Activated CD4-positive, alpha-beta T cell treated with anti-CD3 and anti-CD28 coated beads for 48 hours (primary cell): ENCODE measurements around the gene ASAP3.

Source experiments
- DNase-seq: peaks from one replicate; pipeline ENCODE4 v3.0.0-alpha.2; 2020

Gene ASAP3

DNA sequence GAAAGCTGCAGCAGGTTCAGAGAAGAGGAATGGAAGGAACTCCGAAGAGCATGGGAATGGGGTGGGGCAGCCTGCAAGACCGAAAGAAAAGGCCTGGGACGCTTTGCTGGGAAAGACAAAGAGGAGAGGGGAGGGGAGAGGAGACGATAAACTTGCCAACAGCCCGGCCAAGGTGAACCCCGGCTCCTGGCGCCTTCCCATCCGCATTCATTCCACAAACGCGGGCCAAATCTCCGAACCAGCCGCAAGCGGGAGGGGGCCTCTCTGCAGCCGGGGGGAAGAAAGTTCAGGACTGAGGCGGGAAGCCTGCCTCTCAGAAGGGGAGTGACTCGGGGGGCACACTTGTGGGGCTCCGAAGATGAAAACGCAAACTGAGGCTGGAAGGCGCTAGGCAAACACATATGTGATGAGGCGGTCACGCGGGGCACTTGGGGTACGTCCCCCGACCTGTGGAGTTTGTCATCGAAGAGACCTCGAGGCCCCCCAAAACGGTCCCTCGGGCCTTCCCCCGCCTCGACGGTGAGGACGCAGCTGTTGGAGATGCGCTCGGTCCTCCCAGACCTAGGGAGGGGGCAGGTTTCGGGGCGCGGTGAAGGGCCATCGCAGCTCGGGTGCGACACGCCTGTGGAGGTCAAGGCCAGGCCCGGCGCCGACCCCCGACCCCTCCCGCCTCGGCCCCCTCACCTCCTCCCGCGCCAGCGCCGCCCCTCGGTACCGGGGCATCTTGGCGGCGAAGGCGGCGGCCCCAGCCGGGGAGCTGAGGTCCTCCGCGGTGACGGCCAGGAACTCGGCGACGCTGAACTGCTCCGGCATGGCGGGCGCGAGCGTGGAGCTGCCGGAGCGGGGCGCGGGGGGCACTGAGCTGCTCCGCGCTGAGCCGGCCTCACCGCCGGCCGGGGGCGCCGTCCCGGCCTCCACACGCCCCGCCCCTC, at the start of gene ASAP3:
ASAP3 (minus strand) TSS at position 859 of the 932 bp plus-strand sequence; CDS start at position 813, 46 bp downstream.
- peak; percentile 14 for DNase-seq

DNA sequence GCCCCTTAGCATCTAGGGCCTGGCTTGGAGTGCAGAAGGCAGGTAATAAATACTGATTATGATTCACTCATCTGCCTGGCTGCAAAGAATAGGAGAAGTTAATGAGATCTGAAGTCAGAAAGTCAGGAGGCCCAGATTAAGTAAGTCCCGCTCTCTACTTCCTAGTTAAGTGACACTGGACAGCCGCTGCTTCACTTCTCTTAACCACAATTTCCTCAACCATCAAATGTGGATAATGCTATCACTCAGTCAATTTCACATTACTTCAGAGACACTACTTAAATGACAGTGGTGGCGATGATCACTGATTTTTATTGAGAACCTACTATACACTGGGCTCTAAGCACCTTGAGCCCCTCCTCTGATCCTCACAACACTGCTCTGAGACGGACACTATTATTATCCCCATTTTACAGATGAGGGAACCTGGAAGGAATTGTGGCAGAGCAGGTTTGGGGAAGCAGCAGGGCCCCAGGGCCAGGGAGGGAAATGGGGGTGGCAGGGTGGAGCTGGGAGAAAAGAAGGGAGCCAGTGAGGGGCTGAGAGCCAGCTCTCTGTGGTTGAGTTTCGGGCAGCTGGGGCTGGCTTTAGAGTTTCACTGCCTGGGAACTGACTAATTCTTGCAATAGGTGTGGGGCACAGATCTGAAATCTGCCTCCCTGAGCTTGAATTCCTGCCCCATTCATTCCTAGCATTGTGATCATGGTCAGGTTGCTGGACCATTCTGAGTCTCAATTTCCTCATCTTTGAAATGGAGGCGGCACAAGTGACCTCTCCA, 49.5 kb upstream of the ASAP3 start:
- no peak for DNase-seq

DNA sequence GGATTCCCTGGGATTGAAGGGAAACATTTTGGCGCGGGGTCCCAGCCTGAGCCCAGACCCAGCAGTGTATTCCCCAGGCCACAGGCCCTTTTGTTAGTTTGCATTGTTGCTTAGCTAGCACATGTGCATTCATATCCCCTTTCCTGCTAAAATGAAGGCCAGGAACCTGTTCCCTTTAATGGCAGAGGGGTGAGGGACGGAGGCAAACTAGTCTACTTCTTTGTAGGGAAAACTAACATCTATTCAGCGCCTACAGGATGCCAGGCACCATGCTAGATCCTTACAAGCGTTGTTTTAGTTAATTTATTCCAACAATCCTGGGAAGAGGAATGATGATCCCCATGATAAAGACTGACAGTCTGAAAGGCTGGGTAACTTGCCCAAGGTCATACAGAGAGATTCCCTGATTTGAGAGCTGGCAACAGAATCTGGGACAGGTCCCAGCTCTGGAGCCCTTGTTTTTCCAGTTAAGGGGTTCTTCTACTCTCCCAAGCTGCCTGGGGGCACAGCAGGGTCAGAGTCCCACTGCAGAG, 47.6 kb upstream of the ASAP3 start:
- DNase-seq, result no peak

DNA sequence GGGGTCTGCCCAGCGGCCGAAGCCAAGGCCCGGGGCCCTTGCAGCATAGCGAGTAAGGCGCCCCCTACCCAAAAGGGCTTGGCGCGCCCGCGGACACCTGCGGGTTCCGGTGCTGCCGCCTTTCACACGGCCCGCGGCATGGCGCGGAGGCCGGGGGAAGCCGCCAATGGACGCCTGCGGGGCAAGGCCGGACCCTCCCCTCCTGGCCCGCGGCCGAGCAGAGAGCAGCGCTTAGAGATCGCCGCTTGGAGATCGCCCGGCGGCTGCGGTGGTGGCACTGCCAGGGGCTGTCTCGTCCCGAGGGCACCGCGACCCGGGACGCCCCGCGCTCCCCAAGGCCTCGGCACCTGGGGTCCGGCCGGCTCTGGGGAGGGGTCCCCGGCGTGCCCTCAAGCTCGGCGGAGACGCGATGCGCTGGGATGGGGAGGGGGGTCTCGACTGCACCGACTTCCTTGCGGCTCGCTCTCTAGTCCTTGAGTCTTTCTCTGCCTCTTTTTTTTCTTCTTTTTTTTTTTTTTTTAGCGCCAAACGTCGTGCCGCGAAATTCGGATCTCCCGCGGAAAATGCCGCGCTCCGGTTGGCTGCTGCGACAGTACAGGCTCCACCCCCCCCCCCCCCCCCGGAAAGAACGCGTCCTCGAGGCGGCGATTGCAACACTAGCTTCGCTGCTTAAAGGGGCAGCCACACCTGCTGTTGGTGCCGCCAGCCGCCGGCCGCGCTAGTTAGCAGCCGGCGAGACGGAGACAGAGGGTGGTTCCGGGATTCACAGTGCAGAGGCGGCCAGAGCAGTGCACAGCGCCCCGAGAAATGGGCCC, 47.0 kb upstream of the ASAP3 start, which contains the start of gene E2F2:
E2F2 (minus strand) TSS at position 487 of the 815 bp plus-strand sequence; CDS start at position 47, 440 bp downstream.
- peak; percentile 88 for DNase-seq

DNA sequence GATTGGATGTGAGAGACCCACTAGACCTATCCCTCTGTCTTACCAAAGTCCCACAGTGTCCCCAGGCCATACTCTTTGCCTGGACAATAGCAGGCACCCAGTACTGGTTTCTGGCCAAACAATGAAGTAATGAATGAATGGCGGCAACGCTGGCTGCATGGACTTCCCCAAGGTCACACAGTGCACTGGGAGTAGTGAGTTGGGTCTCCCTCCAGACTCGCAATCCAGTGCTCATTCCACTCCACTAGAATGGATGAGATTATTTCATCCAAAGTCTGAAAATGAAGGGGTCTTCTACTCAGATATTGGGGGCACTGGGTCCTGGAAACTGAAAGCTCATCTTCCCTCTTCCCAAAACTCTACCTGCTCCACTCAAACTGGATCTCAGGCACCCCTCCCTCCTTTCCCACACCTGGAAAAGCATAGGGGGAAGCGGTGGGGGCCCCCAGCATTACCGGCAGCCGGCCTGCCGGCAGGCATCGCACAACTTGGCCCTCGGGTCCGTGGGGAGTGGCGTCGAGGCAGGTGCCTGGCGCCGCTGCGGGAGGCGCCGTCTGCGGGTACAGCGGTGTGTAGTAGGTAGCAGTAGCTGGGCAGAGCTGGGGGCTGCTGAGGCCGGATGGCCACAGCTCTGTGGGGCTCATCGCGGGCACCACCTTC, 46.2 kb upstream of the ASAP3 start:
- DNase-seq, result peak; percentile 61

DNA sequence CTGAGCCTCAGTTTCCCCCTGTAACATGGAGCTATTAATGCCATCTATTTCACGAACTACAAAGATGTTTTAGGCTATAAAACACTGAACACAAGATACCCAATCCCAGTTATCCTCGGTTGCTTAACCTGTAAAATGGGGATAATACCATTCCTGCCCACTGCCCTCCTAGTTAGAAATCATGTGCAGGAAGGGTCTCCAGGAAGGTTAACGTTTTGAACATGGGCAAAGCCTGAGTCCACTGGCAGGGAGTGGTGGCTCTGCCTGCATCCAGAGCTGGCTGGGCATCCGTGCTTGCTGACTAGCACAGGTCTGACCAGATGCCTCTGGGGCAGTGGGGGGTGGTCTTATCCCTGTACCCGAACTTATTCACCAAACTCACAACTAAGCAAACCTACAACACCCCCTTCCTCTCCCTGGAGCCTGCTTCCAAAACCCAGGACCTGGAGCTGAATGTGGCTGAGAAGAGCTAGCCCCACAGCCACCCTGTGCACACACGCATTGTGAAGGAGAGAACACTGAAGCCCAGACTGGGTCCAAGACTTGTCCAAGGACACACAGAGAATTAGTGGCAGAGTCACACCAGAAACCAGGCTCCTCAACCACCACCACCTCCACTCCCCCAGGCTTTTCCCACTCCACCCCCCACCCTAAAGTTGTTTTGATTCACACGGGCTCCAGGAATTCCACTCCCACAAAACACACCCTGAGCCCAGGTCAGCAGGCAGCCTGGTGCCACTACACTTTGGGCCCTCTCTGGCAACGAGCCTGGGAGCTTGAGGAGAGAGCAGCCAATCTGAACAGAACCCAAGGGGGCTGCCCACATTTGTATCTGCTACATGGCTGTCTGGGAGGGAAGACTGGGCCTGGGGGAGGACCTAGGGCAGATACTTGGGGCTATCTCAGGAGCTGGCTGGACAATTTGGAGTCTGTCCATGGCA, 45.4 kb upstream of the ASAP3 start:
- peak; percentile 33 for DNase-seq

DNA sequence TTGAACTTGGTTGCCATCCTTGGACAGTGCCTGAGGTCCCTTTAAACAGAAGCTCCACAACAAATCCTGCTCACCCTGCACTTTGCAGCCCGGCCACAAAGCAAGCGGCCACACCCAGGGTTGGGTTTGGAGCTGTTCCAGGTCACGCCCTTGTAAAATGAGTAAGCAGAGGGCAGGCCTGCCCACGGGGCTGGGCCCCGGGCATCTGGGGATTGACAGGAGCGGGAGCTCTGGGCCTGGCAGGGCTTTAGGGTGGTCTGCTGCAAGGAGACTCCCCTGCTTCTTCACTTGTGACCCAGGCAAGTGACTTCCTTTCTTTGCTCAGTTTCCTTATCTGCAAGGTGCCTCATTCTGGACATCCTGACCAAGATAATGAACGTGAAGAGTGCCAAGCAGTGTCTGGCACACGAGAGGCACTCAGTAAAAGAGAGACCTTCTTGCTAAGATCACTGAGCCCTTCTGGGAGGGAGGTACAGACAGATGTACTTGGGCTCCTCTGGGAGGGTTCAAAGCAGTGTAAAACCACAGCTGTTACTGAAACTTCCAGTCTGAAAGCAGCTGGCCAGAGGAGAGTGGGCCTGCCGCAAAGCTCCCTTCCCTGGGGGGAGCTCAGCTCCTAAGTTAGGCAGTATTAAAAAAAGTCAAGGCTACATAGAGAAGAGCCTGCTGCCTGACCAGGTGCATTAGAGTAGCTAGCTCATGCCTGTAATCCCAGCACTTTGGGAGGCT, 44.4 kb upstream of the ASAP3 start:
- DNase-seq, result peak; percentile 89

DNA sequence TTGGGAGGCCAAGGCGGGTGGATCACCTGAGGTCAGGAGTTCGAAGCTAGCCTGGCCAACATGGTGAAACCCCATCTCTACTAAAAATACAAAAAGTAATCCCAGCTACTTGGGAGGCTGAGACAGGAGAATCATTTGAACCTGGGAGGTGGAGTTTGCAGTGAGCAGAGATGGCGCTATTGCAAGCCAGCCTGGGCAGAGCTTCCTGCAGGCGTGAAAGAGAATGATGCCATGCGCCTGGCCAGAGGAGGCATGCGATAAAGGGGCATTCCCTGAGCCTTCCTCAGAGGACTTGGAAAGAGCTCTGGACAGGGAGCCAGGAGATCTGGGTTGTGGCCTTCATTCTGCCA, 43.9 kb upstream of the ASAP3 start:
- DNase-seq, result no peak

DNA sequence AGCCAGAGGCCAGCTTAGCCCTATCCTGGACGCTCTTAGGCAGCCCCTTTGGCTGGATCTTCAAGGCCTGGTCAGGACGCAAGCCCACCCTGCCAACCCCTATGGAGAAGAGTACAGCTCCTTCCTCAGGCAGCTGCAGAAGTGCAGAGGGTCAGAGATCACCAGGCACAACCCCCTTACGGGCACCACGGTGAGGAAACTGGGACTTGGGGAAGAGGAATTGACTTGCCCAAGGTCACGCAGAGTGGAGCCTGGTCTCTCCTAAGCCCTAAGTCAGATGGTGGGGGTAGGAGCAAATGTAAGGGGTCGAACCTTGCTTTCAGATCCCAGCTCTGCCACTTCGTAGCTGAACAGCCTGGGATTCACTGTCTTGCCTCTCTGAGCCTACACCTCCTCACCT, 43.4 kb upstream of the ASAP3 start:
- no peak for DNase-seq

DNA sequence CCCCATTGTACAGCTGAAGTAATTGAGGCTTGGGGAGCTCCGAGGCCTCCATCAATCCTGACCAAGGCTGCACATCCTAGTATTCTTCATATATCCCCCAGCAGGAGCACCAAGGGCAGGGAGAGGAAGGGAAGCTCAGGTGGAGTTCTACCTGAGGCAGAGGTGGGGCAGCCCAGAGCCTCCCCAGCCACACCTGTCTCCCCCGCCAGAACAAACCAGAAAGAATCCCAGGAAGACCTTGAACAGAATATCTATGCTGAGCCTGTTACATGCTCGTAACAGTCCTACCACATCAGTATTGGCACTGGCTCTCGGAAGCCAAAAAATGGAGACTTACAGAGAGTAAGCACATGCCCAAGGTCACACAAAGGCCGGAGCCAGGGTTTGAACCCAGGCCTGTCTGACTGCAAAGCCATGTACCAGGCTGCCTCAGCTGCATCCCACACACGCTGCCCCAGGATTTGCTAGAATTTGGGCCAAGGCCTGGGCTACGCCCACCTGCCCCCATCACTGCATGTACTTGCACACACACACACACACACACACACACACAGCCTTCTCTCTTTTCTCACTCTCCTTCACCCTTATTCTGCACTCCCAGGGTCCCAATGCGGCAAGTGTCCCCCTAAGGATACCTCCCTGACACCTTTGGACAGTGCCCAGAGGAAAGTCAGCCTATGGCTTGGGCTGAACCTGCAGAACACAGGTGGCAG, 42.5 kb upstream of the ASAP3 start:
- no peak for DNase-seq

DNA sequence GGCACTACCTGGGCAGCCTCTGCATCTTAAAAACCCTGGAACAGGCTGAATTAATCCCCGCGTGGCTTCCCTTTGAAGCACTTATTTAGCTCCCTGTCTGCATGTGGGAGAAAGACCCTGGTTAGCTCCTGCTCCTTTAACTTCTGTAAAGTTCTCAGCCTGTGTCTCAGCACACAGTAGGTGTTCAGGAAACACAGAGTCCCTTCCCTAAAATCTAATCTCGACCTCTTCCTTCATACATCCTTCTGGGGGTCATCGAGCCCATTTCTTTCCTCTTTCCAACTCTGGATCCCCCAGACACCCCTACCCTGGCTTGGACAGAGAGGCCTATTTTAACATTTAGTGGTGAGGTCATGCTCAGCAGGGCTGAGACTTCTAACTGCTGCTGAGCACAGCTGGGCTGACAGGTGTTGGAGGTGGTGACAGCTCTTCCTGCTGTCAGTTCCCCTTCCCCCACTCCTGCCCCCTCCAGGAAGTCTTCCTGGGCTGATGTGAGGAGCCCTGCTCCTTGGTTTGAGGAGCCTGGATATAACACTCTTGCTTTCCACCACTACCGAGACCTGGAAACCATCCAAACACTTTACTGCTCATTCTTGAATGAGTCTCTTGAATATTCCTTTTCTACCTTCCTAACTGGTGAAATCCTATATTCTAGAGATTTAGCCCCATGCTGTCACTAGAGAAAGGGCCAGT, 41.7 kb upstream of the ASAP3 start:
- no peak for DNase-seq

DNA sequence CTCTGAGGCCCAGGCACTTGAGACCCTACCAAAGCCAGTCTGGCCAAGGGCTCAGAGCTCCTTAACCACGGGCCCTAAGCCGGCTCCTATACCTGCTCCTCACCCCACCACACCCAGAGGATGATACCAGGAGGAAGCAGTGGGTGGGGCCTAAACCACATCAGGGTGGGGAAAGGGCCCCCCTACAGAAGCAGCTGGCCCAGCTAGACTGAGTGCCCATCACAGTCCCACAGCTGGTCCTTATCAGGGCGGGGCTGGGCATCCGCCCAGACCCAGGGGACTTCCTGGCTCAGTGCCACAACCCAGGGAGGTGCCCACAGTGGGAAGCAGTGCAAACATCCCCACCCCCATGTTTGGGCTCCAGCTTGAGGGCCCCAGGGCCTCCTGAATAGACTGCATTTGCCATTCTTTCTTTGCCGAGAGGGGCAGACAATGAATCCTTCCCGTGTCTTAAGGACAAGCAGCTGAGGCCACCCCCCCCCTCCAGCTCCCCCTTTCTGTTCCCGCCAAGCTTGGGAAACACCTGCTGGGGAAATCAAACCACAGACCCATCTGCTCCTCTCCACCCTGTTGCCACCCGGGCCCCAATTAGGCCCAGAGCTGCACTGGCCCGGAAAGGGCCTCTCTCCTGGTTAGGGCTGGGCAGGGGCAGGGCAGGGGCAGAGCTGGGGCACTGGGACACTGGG, 40.9 kb upstream of the ASAP3 start:
- DNase-seq, result no peak

DNA sequence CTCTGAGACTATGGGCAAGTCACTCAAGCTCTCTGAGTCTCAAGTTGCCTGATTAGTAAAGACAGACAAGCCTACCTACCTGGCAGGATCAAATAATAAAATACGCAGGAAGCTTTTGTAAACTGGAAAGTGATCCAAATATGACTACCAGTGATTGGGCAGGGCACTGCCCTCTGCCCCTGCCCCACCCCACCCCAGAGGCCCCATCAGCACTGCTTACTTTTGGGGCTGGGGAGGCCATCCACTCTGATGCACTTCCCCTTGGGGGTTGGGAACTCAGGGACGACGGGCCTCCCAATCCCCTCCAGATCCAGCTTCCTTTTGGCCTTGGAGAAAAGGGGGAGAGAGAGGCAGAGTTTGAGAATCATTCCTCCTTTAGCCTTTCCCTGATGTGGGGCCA, 40.2 kb upstream of the ASAP3 start:
- no peak for DNase-seq

DNA sequence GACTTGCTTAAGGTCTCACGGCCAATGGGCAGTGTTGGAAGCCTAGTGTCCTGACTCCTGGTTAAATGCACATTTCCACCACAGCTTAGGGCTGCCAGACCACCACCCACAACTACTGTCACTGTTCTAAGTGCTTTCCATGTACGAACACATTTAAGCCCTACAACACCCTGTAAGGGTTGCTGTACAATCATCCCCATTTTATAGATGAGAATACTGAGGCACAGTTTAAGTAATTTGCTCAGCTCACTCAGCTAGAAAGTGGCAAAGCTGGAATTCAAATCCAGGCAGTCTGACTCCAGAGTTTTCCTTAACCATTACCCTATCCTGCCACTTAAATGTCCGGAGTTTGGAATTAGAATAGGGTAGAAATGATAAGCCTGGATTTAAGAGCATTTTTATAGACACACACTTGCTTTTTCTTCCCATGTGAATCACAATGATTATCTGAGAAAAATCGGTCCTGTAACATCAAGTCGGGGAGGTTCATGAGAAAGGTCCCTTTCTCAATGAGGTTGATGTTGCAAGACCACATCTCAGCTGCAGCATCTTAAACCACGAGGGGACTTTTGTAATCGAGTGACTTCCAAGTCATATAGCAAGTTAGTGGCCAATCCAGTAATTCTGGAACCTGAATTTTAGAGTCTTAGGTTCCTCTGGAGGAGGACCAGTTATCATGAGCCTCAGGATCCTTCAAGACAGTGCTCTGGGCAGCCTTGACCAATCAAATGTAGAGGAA, 38.4 kb upstream of the ASAP3 start:
- DNase-seq, result no peak

DNA sequence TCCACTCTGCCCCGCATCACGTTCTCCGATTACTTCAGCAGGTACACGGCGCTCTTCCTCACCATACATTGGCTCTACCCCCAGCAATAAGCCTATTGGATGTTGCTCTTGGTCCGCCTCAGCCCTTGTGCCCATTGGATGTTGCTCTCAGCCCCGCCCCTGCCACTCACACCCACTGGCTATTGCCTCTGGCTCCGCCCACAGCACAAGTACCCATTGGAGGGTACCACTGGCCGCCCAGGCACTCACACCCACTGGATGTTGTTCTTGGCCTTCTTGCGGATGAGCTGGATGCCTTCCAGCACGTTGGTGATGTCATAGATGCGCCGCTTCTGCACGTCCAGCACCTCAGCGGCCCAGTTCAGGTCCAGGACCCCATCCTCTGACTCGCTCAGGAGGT, 37.6 kb upstream of the ASAP3 start:
- peak; percentile 50 for DNase-seq

DNA sequence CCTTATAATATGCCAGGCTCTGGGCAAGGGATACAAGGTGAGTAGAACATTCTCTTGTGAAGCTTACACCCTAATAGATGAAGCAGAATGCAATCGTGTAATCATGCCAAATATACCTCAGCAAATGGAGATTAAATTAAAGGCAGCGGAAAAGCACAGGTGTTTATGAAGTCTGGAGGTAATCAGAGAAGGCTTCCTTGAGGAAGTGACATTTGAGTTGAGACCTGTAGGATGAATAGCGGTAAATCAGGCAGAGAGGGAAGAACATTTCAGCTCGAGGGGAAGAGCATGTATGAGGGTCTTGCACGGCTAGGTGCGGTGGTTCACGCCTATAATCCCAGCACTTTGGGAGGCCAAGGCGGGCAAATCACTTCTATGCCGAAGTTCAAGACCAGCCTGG, 33.6 kb upstream of the ASAP3 start:
- no peak for DNase-seq

DNA sequence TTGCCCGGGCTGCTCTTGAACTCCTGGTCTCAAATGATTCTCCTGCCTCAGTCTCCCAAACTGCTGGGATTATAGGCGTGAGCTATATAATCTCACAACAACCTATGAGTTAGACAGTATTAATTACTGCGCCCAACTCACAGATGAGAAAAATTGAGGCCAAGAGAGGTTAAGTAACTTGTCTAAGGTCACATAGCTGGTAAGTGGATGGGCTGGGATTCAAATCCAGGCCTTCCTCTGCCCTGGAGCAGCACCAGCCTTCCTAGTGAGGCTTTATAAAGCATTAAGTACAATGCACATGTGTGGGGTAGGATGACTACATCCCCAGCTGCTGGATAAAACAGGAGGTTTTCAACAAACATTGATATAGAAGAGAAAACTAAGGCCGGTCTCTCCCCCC, 31.9 kb upstream of the ASAP3 start:
- no peak for DNase-seq
